Measurements from ENCODE around the gene MNX1.

DNA sequence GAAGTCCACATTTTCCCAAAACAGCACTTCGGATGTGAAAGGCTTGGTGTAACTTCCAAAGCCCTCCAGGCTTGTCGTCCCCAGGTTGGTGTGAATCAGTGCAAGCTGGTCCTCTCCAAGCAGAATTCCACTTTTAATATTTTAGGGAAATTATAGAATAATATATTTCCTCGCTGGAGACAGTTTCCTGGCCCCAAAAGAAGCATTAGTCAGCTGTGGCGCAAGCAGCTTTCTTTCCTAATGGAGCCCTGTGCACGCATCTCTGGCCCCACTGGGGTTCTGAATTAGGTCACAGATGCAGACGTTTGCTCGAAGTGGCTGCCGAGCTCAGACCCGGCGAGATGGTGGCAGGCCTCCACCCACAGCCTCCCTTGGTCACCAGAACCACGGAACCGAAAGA is 33.3 kb upstream of the MNX1 start:
- TF ChIP-seq, protein P1, sequence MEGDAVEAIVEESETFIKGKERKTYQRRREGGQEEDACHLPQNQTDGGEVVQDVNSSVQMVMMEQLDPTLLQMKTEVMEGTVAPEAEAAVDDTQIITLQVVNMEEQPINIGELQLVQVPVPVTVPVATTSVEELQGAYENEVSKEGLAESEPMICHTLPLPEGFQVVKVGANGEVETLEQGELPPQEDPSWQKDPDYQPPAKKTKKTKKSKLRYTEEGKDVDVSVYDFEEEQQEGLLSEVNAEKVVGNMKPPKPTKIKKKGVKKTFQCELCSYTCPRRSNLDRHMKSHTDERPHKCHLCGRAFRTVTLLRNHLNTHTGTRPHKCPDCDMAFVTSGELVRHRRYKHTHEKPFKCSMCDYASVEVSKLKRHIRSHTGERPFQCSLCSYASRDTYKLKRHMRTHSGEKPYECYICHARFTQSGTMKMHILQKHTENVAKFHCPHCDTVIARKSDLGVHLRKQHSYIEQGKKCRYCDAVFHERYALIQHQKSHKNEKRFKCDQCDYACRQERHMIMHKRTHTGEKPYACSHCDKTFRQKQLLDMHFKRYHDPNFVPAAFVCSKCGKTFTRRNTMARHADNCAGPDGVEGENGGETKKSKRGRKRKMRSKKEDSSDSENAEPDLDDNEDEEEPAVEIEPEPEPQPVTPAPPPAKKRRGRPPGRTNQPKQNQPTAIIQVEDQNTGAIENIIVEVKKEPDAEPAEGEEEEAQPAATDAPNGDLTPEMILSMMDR (IDR thresholded peaks at IDR 0.05), result no peak
- TF ChIP-seq POLR2A (IDR thresholded peaks at IDR 0.05), result no peak

Data from uterus (tissue), 2 donors.